ENCODE measurements around the gene GFER. TPM values are rescaled to one million over a fixed set of nuclear protein-coding genes. Genes with fewer than 3 reads are reported as not detected.

The GFER gene
- total and polyA plus RNA-seq, 10 of the 15 experiments (the other 5 are each of a cell fraction or from before 2014, with no cell fraction given): 2.4 to 57.7 (median 31.3) TPM

- 55% methylated on average over 11 of the region's 11 CpGs for WGBS (ENCODE audit: insufficient coverage, insufficient replicate concordance, low lambda C conversion rate, missing lambda C conversion rate)
- no peak for ATAC-seq
- DNase-seq (ENCODE audit: low read depth, low spot score): no peak
- ChIA-PET SMC1A (ENCODE audit: uncharacterized antibody, unreplicated experiment) (no interaction called here), RAD21 (ENCODE audit: unreplicated experiment) (interaction anchor here (1.3 kb wide), 1 partner anchor 109 kb away, joined by 3 read pairs; no protein-coding TSS in a partner anchor), CTCF (no interaction called here), POLR2A (no interaction called here)
- no peak overlapping the region for H3K9ac ChIP-seq (ENCODE audit: control insufficient read depth, insufficient read depth, low read length)
- H3K4me3 ChIP-seq: no peak overlapping the region
- in situ Hi-C loops (cut with MboI): no loop called here
- FAIRE-seq: no peak
- intact Hi-C loops (cut with micrococcal nuclease; ENCODE audit: unreplicated experiment): no loop called here
- H3K27ac ChIP-seq (ENCODE audit: control insufficient read depth, insufficient read depth): no peak overlapping the region
- peaks cover 5% of the 10 kb centered on the region; the same call in 1 of the 2 replicates for H4K20me1 ChIP-seq (ENCODE audit: control insufficient read depth, insufficient read depth)
- H3K4me1 ChIP-seq (ENCODE audit: control insufficient read depth, insufficient read depth, low read length): no peaks in the 10 kb centered on the region
- no peaks in the 10 kb centered on the region for H3K9me3 ChIP-seq (replicated peaks; ENCODE audit: control insufficient read depth, insufficient read depth, low read length)
- no TSS peak for BruUV-seq (replicated peaks)
- TF ChIP-seq ELK1 (IDR thresholded peaks at IDR 0.05; ENCODE audit: low read depth, low read length): no peak
- TF ChIP-seq EZH2 (IDR thresholded peaks at IDR 0.05; ENCODE audit: borderline replicate concordance, control insufficient read depth, low read depth, low read length): no peak
- no peak for TF ChIP-seq USF1 (IDR thresholded peaks at IDR 0.05; ENCODE audit: borderline replicate concordance, extremely low read length, insufficient read depth, low read depth, low read length)
- no peak for TF ChIP-seq ZZZ3 (IDR thresholded peaks at IDR 0.05; ENCODE audit: control insufficient read depth, insufficient read length, low read depth)
- no peak for TF ChIP-seq NRF1 (conservative IDR thresholded peaks at IDR 0.05; ENCODE audit: low read depth, low read length)
- no peak for TF ChIP-seq ZBTB40 (IDR thresholded peaks at IDR 0.05; ENCODE audit: borderline replicate concordance)
- H3K27me3 ChIP-seq (replicated peaks in 1 of 2; ENCODE audit: control insufficient read depth in 2 of 2, insufficient read depth in 2 of 2, low read length in 1 of 2): peaks cover 10 to 11% of the 10 kb centered on the region in 2 experiments
- H2AFZ ChIP-seq (ENCODE audit: control insufficient read depth, low read depth, low read length): no peak overlapping the region
- H3K79me2 ChIP-seq (ENCODE audit: control insufficient read depth, insufficient read depth, low read length): no peaks in the 10 kb centered on the region
- H3K36me3 ChIP-seq (ENCODE audit: control insufficient read depth in 2 of 2, insufficient read depth in 2 of 2, low read length in 1 of 2): no peaks in the 10 kb centered on the region
- H3K4me2 ChIP-seq (ENCODE audit: control insufficient read depth, insufficient read depth): no peak overlapping the region
Measured at GRCh38 chr16:2031081-2031577, 47.1 kb downstream of the GFER start.
